Medulla oblongata (tissue), 1 donor: ENCODE measurements around the gene PIM1.
A peak's percentile ranks its signal among the peaks of the same experiment; 100 is the strongest.

ENCODE experiments used
- DNase-seq: peaks from one replicate; pipeline ENCODE4 v3.0.0-alpha.2; 2015; ENCODE audit errors: extremely low spot score

PIM1 gene

GRCh38 chr6:37222125-37222967, 52.4 kb downstream of the PIM1 start:
- peak; percentile 40 for DNase-seq

DNA sequence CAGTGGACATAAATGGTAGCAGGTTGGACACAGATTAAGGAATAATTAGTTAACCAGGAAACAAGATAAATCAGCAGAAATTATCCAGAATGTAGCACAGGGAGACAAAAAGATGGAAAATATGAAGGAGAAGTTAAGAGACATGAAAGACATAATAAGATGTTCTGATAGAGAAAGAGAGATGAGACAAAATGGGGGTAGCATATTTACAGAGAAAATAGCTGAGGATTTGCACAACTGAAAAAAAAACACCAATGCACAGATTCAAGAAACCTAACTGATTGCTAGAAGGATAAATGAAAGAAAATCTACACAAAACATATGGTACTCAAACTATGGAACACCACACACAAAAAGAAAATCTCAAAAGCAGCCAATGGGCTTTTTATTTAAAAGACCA, 53.0 kb downstream of the PIM1 start:
- DNase-seq = no peak
